Activated CD4-positive, alpha-beta T cell treated with anti-CD3 and anti-CD28 coated beads, Interleukin-2, amount 50 U/mL, for 48 hours (primary cell): ENCODE data around the gene ARMC9.

Experiments
- DNase-seq, 2 experiments: peaks; one replicate each; pipeline ENCODE4 v3.0.0-alpha.2; 2020

Gene ARMC9

DNA sequence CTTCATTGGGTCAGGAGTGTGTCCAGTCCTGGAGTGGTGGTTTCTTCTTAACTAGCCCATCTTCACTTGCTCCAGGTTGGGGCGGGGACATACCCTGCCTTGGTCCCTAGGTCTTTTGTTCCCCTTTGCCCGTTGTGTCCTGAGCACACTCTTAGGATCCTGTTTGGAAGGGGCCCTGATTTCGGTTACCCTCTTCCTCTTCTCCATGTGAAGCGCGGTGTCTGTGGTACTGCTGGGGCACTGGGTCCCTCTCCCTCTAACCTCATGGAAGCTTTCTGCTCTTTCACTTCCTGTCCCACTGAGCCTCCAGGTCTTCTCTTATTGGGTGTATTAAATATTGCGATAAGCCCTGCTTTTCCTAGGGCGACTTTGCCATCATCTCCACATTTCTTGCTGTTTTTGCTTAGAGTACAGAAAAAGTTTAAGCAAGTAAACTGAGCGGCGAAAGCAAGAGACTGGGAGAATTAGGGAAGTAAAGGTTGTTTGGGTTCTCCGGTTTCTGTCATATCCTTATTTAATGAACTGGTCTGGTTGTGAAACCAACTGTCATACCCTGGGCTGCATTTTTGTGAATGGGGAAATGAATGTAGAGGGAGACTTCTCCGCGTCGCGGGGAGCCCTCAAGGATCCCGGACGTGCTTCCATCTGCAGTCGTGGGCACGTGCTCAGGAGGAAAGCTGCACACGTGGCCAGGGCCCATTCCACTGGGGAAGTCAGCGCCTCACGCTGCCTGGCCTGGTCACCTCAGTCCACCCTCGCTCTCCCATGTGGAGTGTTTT is 123.3 kb downstream of the ARMC9 start:
- no peak for DNase-seq

DNA sequence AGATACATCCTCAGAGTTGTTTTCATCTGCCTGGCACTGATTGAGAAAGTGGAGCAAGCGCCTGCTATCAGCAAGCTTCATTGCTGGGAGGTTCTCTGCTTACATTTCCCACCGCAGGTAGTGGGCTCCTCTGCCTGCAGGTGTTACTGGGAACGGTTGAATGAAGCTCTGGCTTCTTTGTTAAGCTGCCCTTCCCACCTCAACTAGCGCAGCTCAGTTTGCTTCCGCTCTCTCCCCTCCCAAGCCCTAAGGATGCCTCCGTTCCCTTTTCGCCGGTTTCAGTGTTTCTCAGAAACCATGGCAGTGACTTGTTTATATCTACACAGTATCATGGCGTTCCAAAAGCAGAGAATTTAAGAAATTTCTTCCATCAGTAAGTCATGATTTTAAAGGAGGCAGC is 124.9 kb downstream of the ARMC9 start:
- DNase-seq = no peak

DNA sequence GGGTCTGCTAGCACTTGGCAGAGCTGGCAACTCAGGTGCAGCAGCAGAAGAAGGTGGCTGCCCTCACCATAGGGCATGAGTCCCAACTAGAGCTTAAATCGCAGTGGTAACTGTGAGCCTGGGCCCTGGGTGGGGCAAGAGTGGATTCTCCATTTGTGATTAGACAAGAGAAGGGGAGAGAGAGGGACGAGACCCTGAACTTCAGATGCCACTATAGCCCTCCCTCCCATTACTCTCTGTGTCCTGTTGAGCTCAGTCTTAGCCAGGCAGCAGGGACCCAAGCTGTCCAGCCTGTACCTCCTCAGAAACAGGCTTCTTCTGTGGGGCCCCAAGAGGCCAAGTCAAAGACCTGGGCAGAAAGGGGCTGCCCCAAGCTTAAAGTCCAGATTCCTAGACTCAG is 127.4 kb downstream of the ARMC9 start:
- DNase-seq = no peak

DNA sequence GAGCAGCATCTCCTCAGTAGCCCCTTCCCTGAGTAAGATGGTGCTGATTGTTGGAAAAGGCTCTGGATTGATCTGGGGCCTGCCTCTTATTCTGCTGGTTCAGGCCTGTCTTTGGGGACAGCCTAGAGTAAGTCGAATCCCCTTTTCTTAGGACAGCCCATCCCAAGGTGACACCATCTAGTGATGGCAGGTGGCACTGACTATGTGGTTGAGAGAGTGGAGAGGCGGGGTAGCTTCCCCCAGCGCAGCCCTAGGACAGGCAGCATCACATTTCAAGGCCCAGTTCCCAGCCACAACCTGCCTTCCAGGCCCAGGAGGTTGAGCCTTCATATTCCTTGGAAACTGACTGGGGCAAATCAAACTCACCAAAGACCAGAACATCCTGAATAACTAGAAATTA is 128.0 kb downstream of the ARMC9 start:
- DNase-seq = no peak

DNA sequence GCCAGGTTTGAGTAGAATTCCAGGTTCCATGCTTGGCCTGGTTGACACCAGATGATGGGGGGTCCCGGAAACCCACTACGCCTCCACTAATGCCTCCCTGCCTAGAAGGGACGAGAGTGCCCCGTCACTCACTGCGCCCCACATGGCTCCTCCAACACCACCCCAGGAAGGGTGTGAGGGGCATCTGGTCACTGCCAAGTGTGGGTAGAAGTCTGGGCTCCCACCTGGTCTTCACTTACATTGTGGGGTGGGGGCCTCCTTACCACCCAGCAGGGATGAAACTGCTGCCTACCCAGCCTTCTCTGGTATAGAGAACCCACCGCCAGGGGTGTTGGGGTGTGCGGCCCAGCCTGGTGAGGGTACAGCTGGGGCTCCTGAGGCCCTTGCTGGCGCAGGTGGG is 131.9 kb downstream of the ARMC9 start:
- DNase-seq = no peak

DNA sequence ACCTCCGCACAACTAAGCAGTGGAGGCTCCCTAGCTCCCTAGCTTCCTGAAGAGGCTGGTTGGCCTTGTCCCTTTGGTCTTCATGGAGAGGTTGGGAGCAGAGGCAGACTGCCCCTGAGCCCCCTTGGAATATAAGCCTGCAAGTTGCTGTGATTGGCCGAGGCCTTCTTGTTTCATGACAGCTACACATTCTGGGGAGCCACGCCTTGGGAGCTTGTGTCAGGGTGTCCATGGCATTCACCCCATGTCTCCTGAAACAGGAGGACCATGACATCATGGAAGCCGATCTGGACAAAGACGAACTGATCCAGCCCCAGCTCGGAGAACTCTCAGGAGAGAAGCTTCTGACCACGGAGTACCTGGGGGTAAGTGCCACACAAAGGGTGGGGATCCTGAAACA is 133.1 kb downstream of the ARMC9 start:
- DNase-seq = no peak

DNA sequence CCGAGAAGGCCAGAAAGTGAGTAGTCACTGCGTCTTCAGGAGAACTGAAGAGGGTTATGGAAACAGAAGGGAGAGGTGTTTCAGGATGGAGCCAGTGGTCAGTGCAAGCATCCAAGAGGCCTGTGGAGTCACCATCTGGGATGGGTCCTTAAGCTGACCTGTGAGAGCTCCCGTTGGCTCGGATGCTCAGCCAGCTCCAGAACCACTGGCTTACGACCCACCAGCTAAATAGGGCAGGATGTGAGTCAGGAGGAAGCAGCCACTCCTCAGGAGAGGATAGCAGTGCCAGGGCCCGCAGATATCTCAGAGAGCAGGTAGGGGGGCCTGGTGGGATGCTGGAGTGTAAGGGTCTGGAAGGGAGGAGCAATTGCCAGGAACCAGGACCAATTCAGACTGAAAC is 134.0 kb downstream of the ARMC9 start:
- no peak for DNase-seq

DNA sequence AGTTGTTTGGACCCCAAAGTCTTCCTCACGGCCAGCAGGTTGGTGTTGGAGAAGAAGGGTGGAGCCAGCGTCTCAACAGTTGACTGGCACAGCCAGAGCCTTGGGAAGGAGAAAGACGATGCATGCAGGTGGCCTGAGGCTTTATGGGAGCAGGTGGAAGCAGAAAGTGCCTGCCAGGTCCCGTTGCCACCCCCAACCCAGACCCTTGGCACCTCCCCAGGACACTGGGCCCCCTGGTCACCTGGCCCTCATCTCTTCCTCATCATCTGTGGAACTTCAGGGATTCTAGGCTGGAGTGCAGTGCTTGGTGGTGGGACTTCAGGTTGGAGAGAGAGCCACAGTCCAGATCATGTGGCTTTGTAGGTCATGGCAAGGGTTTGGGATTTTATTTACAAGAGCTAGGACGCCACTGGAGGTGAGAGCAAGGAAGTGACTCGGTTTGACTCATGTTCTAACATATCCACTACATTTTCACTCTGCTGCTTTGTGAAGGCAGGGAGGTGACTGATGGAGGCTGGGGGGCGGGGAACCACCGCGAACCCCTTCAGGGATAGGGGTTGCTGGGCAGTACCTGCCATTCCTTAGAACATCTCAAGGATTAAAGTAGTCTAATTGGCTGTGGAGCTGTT is 134.6 kb downstream of the ARMC9 start:
- no peak for DNase-seq

DNA sequence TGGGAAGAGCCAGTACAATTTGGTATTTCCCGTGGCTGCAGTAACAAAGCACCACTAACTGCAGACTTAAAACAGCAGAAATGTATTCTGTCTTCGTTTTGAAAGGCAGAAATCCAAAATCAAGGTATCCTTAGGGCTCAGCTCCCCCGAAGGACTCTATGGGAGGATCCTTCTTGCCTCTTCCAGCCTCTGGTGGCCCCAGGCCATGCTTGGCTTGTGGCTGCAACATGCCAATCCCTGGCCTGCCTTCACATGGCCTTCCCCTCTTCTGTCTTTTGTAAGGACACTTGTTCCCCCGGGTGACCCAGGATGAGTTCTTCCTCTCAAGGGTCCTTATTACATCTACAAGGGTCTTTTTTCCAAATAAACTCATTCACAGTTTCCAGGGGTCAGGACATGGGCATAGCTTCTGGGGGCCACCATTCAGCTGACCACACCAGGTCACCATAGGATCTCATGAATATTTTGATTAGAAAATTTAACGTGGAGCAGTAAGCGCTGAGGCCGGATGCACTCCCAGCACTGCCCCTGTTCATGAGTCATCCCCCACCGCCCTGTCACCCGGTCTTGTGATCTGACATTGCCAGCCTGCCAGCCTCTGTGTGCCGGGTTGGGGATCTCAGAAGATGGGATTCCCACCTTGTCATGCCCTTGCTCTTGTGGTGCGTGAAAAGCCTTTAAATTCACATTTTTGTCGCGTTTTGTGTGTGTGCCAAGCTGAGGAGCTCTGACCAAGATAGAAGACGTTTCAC is 135.9 kb downstream of the ARMC9 start:
- DNase-seq = no peak

DNA sequence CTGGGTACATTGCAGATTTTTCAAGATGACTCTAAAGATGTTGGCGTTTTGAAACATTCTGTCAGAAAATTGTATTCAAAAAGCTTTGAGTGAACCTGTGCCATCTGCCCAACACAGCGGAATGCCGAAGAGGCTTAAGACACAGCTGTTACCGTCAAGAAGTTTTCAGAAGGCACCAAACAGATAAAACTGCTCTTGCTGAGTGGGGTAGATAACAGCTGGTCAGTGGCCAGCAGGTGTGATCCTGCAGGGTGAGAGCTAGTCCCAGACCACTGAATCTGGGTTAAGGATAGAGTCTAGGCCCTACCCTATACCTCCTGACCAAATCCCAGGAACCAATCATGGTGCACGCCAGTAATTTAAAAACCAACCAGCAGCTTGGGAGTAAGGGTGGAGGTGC is 136.6 kb downstream of the ARMC9 start:
- DNase-seq = no peak

DNA sequence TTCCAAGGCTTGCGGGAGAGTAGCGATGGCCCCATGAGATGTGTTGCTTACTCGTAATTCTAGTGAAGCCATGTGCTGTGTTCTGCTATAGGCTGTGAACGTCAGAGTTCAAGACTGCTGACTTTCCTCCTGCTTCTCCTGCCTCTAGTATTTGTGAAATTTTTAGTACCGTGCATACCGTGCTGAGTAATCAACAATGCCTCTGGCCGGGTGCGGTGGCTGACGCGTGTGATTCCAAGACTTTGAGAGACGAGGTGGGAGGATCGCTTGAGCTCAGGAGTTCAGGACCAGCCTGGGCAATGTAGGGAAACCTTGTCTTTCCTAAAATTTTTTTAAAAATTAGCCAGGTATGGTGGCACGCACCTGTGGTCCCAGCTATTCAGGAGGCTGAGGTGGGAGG is 137.2 kb downstream of the ARMC9 start:
- no peak for DNase-seq

DNA sequence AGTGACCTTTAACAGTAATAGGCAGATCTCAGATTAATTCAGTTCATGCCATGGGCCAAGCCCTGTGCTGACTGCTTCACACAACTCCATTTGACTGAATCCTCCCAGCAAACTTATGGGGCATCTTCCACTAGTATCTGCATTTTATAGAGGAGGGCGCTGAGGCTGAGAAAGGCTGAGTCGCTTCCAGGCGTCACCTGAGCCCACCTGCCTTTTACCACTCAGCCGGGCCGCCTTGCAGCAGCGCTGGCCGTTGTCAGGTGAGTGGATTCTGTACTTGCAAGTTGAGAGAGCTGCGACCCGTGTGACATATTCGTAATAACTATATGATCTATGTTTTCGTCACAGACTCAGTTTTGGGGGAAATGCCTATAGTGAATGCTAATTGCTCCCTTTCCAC is 137.8 kb downstream of the ARMC9 start:
- no peak for DNase-seq

DNA sequence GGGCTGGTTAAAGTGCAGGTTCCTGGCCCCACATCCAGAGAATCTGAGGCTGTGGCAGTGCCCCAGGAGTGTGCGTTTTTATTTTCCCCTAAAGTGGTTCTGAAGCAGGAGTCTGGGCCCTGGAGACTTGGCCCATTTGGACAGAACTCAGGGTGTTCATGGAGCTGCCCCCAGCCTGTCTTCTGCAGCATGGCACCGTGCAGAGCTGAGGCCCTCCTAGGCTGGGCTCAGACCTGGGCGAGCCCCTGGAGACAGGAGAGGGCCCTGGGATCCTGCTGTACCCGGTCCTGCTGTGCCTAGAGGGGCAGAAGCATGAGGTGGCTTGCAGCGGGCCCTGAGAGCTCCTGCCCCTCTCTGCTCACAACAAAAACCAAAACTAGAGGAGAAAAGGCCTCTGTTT is 138.3 kb downstream of the ARMC9 start:
- no peak for DNase-seq

DNA sequence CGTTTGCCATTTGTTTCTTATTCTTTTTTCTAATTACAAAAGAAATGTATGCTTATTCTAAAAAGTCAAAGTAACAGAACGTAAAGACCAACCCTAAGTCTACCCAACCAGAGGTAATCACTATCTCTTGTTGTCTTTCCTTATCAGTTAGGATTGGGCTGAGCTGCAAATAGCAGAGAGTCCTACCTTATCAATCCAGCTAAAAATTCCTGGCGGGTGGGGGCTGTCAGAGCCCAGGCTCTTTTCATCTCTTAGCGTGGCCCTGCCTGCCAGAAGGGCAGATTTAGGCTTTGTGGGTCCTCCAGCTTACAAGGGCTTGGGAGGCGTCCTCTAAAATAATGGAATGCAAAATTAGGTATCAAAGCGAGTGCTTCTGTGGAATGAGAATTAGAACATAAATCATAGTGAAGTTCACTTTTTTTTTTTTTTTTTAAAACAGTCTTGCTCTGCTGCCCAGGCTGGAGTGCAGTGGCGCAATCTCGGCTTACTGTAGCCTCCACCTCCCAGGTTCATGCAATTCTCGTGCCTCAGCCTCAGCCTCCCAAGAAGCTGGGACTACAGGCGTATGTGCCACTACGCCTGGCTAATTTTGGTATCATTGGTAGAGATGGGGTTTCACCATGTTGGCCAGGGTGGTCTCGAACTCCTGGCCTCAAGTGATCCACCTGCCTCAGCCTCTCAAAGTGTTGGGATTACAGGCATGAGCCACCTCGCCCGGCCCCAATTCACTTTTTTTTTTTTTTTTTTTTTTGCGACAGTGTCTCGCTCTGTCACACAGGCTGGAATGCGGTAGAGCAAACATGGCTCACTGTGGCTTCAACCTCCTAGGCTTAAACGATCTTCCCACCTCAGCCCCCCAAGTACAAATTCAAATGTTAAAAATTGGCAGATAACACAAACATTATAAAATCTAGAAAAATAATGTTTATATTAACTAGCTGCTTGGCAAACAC is 139.7 kb downstream of the ARMC9 start:
- DNase-seq = no peak

DNA sequence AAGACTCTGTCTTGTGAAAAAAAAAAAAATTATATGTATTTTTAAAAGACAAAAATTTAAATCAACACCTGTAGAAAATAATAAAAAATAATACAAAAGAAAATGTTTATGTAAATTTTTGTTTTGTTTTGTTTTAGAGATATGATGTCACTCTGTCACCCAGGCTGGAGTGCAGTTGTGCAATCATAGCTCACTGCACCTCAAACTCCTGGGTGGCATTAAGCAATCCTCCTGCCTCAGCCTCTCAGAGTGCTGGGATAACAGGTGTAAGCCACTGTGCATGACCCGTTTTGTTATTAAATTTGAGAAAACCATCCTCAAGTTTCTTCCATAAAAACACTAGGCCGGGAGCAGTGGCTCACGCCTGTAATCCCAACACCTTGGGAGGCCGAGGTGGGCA is 140.9 kb downstream of the ARMC9 start:
- DNase-seq = no peak

DNA sequence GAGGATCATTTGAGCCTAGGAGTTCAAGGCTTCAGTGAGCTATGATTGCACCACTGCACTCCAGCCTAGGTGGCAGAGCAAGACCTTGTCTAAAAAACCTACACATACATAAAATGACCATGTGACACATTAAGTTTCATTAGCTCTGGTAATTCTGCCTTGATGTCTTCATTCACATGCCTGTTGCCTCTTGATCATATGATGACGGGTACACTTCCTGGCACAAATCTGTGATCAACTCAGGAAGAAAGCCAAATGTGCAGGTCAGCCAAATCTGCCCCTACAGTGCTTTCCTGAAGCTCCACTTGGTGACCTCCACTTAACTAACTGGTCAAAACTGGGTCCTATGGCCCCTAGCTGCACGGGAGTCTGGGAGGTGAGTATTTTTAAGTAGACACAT is 142.7 kb downstream of the ARMC9 start:
- DNase-seq = no peak

DNA sequence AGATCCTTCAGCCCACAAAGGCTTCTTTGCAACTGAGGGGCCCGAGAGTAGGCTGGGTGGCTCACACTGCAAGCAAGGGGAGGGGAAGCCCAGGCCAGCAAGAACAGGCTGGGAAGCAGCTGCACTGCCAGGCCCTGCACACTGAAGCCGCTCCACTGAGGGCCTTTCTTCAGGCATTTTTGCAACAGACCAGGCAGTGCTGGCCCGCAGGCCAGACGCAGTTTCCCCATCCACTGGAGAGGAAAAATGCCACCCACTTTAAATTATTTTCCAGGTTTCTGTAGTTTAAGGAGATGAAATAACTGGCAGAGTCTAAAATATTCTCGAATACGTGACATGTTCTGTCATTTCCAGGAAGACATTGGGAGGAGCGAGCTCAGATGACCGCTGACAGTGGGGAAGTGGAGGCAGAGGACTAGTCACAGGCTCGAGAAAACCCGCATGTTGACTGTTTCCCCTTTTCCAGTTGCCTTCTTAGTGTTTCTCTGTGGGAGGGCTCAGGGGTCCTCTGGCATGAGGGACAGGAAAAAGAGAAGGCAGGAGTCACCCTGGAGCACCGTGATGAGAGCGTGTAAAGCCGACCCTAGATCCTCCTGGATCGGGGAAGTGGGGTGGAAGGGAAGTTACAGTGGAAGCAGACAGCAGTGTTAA is 143.8 kb downstream of the ARMC9 start:
- no peak for DNase-seq

DNA sequence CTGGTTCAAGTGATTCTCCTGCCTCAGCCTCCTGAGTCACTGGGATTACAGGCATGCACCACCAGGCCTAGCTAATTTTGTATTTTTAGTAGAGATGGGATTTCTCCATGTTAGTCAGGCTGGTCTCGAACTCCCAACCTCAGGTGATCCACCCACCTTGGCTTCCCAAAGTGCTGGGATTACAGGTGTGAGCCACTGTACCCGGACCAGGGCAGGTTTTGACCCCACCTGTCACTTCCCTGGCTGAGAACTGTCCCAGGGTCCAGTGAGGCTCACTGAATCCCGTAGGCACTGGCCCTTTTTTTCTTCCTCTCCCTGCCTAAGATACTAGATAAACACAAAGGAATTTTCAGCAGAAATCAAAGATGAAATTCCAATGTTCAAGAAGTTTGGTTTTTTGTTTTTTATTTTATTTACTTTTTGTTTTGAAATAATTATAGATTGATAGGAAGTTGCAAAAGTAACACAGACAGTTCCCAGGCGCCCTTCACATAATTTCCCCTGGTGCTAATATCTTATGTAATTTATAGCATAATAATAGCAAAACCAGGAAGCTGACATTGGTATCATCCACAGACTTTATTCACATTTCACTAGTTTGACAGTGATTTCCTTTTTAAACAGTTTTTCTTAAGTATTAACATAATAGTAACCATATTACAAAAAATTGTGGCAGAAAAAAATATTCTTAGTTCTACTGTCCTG is 144.7 kb downstream of the ARMC9 start:
- no peak for DNase-seq

DNA sequence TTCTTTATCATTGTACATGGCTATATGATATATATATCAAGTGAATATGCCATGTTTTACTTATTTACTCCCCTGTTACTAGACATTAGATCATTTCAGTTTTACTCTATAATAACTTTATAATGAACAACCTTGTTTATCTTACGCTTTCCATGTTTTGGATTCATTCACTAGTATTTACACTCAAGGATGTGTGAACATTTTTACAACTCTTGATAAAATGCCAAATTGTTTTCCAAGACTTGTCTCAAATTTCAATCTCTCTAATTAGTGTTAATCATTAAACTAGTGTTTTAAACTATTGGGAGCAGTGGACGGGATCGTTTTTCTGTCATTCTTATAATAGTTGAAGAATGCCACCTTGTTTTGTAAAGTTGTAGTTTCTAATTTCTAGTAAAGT is 145.6 kb downstream of the ARMC9 start:
- no peak for DNase-seq

DNA sequence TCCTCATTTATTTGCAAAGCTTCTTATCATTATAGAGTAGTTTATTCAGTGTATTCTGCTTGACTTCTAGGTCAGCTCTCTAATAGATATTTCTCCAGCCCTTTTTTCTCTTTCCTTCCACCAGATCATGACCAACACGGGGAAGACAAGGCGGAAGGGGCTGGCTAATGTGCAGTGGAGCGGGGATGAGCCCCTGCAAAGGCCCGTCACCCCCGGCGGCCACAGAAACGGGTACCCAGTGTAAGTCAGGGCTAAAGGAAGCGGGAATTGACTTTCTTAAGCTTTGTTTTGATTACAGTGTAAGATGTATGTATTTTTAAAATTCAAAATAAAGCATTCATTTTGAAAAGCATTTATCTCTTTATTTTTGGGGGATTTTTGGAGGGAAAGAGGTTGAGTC is 146.4 kb downstream of the ARMC9 start:
- DNase-seq = no peak

DNA sequence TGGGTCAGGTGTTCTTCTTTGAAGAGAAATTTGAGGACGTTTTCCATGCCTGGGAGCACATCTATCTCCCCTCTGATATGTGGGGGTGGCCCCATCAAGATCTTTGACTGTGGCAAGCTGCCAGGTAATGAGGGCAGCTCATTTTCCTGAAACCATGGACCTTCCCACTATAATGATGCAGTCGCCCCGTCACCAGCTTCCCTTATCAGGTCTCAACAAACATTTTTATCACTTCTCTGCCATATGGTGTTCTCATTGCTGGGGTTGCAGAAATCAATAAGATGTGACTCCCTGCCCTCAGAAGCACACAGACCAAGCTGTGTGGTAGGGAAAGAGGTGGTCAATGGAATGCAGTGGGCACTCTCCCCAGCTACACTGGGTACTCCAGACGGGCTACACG is 148.7 kb downstream of the ARMC9 start:
- DNase-seq = no peak

DNA sequence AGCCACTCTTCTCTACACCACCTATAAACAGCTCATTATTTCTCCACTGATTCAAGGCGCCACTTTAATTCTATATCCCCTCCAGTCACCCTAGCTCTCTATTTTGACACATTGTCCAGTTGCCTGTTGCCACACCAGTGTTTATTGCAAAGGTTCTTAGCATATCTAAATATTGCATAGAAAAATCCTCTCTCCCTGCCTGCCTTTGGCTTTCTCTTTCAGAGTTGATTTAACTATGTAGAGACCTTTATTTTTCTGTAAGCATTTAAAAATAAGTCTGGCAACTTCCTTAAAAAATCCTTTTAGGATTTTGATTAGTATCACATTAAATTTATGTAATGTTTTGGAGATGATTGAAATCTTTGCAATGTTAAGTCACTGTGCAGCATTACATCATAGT is 149.2 kb downstream of the ARMC9 start:
- no peak for DNase-seq
